ENCODE data around the gene FRMD8. TPM values are rescaled to one million over a fixed set of nuclear protein-coding genes. Genes with fewer than 3 reads are reported as not detected.
A peak's percentile ranks its signal among the peaks of the same experiment; 100 is the strongest.

FRMD8 gene
- total RNA-seq (10 to 100 TPM; 15.4 to 28.9 (median 18.8) TPM), polyA plus RNA-seq (10 to 100 TPM; 15.0 to 15.7 TPM)

DNA sequence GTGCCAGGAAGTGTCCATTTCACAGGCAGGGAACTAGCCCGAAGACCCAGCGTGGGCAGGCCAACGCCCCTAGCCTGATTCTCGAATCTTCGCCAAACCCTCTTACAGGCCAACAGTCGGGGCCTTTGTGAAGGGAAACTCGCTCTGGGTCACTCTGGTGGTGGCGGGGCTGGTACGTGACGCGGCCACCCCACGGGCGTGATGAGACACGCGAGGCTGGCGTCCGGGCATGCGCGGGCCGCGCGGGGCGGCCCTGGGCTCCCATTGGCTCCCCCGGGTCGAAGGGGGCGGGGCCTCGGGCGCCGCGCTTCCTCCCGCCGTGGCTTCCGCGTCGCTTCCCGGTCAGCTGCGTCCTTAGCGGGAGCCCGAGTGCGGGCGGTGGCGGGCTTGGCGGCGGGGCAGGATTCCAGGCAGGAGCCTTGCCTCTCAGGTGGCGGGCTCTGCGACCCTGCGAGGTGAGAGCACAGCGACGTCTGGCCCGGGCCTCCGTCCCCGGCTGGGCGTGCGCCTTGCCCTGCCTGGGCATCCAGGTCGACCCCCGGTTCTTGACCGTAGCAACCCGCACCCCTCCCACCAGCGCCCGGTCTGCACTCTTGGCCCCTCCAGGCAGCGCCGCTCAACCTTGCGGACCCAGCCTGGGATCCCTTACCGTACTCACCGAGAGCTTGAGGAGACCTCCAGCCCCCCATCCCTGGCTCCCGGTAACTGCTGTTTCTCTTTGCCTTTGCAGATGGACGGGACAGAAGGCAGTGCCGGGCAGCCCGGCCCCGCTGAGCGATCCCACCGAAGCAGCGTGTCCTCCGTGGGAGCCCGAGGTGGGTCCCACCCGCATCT, at the start of gene FRMD8:
TSS of gene FRMD8 (plus strand) at position 331 of the 834 bp plus-strand sequence. CDS start at position 731, 400 bp downstream.
- Histone ChIP-seq H3K36me3 (no peaks in the 10 kb centered on the region), H3K27me3 (no peaks in the 10 kb centered on the region), H3K4me1 (peaks cover 26 to 48% (median 44%) of the 10 kb centered on the region in 3 donors), H3K9me3 (no peaks in the 10 kb centered on the region), H3K27ac (peak within 1 kb of the TSS; percentile 87 to 99 (median 94)), H3K4me3 (peak within 1 kb of the TSS; percentile 53 to 98 (median 78))
- TF ChIP-seq CTCF (IDR thresholded peaks at IDR 0.05) = no peak
- FAIRE-seq (no peak), ATAC-seq (peak; percentile 47 to 72 (median 65)), DNase-seq (peak; percentile 88 to 98 (median 92))
- WGBS, 2 donors = 1% methylated on average over 65 to 76 of the region's 76 CpGs
- intact Hi-C loops (cut with DNase I) = no loop called here

DNA sequence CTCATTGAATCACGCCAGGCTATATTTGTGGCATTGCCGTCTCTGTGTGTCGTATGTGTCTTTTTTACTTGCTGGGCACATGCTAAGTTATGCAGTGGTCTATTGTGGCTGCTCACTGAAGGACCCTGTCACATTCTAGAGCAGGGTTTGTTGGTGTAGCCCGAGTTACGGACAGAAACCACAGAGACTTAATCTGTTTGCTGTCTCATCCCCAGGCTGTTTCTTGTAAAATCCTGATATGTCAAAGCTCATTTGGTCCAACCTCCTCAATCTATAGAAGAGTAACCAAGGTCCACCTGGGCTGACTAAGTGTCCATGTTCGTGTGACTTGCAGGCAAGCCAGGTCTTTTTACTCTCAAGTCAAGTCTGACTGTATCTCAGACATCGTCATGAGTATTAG, 47.8 kb upstream of the FRMD8 start:
- TF ChIP-seq CTCF (IDR thresholded peaks at IDR 0.05) = no peak
- Histone ChIP-seq H3K27me3 (no peaks in the 10 kb centered on the region), H3K27ac (no peak overlapping the region), H3K9me3 (no peaks in the 10 kb centered on the region), H3K4me1 (peaks cover 0 to 8% (median 7%) of the 10 kb centered on the region in 3 donors), H3K4me3 (no peak overlapping the region), H3K36me3 (peaks cover 4 to 36% (median 22%) of the 10 kb centered on the region in 3 donors)
- FAIRE-seq (no peak), ATAC-seq (no peak), DNase-seq (no peak)
- WGBS, 2 donors = 77 to 83% methylated on average over 7 of the region's 7 CpGs
- intact Hi-C loops (cut with DNase I) = no loop called here

DNA sequence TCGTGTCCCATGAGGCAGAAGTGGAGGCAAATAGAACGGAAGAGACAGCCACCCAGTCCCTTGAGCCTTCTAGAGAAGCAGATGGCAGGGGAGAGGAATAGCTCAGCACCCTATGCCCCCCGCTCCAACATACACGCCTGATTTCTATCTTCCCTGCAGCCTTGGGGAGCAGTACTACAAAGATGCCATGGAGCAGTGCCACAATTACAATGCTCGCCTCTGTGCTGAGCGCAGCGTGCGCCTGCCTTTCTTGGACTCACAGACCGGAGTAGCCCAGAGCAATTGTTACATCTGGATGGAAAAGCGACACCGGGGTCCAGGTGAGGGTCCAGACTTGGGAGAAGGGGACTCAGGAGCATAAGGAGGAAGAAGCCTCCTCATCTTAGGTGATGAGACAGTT, 46.2 kb upstream of the FRMD8 start:
- 92 to 95% methylated on average over 11 of the region's 11 CpGs for WGBS, 2 donors
- Histone ChIP-seq H3K4me3 (no peak overlapping the region), H3K27me3 (no peaks in the 10 kb centered on the region), H3K4me1 (peaks cover 0 to 2% (median 0%) of the 10 kb centered on the region in 3 donors), H3K27ac (no peak overlapping the region), H3K36me3 (peaks cover 4 to 51% (median 25%) of the 10 kb centered on the region in 3 donors), H3K9me3 (no peaks in the 10 kb centered on the region)
- intact Hi-C loops (cut with DNase I) = no loop called here
- no peak for TF ChIP-seq CTCF (IDR thresholded peaks at IDR 0.05)
- no peak for ATAC-seq
- DNase-seq = no peak
- no peak for FAIRE-seq

DNA sequence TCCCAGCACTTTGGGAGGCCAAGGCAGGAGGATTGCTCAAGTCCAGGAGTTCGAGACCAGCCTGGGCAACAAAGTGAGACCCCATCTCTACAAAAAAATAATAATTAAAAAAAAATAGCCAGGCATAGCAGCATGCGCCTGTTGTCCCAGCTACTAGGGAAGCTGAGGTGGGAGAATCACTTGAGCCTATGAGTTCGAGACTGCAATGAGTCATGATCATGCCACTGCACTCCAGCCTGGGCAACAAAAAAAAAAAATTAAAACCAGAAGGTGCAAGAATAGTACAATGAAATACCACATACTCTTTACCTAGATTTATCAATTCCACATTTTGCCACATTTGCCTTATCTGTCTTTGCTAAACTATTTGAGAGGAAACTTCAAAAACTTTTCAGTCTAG, 44.6 kb upstream of the FRMD8 start:
- intact Hi-C loops (cut with DNase I) = no loop called here
- no peak for FAIRE-seq

More for the DNA sequence above, 44.6 kb upstream of the FRMD8 start:
- ATAC-seq (no peak), DNase-seq (no peak)
- H3K4me3 ChIP-seq = no peak overlapping the region
- peaks cover 8 to 67% (median 29%) of the 10 kb centered on the region in 3 donors for H3K36me3 ChIP-seq
- no peak overlapping the region for H3K27ac ChIP-seq
- no peaks in the 10 kb centered on the region for H3K9me3 ChIP-seq
- TF ChIP-seq CTCF (IDR thresholded peaks at IDR 0.05) = no peak
- H3K4me1 ChIP-seq = no peaks in the 10 kb centered on the region
- 95 to 96% methylated on average over 3 of the region's 3 CpGs for WGBS, 2 donors
- no peaks in the 10 kb centered on the region for H3K27me3 ChIP-seq

Measured in pancreas (tissue), 10 donors.